Embryonic facial prominence (tissue), 1 donor: ENCODE data around the gene HAAO.

Source experiments
- DNase-seq: peaks from one replicate; pipeline ENCODE4 v3.0.0-alpha.2; 2016; ENCODE audit errors: extremely low spot score

HAAO gene

GRCh38 chr2:42793334-42794270 is 1.2 kb upstream of the HAAO start:
- peak; percentile 80 for DNase-seq

GRCh38 chr2:42792087-42792582 is 248 bp downstream of the HAAO start:
- DNase-seq = no peak

GRCh38 chr2:42791606-42792005 is 777 bp downstream of the HAAO start:
- DNase-seq = no peak

GRCh38 chr2:42789751-42790150 is 2.6 kb downstream of the HAAO start:
- DNase-seq = no peak

GRCh38 chr2:42788882-42789281 is 3.5 kb downstream of the HAAO start:
- DNase-seq = no peak

GRCh38 chr2:42788478-42788793 is 3.9 kb downstream of the HAAO start:
- DNase-seq = no peak

GRCh38 chr2:42787788-42788477 is 4.5 kb downstream of the HAAO start:
- no peak for DNase-seq

GRCh38 chr2:42787424-42787787 is 5.0 kb downstream of the HAAO start:
- no peak for DNase-seq

GRCh38 chr2:42786561-42787345 is 5.6 kb downstream of the HAAO start:
- DNase-seq = no peak

GRCh38 chr2:42784204-42784880 is 8.0 kb downstream of the HAAO start:
- DNase-seq = no peak

GRCh38 chr2:42783511-42783910 is 8.9 kb downstream of the HAAO start:
- no peak for DNase-seq

- no peak for DNase-seq
Measured at GRCh38 chr2:42781181-42781580, 11.2 kb downstream of the HAAO start.

- no peak for DNase-seq
Measured at GRCh38 chr2:42777883-42778805, 14.2 kb downstream of the HAAO start.

GRCh38 chr2:42775810-42776209 is 16.6 kb downstream of the HAAO start:
- no peak for DNase-seq

- DNase-seq = no peak
Measured at GRCh38 chr2:42775186-42775585, 17.2 kb downstream of the HAAO start.

GRCh38 chr2:42771546-42772153 is 20.7 kb downstream of the HAAO start:
- no peak for DNase-seq

GRCh38 chr2:42770288-42771131 is 21.9 kb downstream of the HAAO start:
- DNase-seq = no peak

GRCh38 chr2:42769583-42770287 is 22.6 kb downstream of the HAAO start:
- no peak for DNase-seq
